DMS53 treated with DMSO at 0.1 percent for 48 hours (cell line): ENCODE measurements around the gene DESI1.
"Not testable (repeated sequence)": the region's sequence is repeated elsewhere in the genome, so short reads cannot be mapped to it uniquely, and the experiment has no call there.

Source experiments
- DNase-seq: peaks from one replicate; lab custom pipeline; 2025; ENCODE audit not compliant: unreplicated experiment; lab: John Stamatoyannopoulos, UW

DESI1 gene

DNA sequence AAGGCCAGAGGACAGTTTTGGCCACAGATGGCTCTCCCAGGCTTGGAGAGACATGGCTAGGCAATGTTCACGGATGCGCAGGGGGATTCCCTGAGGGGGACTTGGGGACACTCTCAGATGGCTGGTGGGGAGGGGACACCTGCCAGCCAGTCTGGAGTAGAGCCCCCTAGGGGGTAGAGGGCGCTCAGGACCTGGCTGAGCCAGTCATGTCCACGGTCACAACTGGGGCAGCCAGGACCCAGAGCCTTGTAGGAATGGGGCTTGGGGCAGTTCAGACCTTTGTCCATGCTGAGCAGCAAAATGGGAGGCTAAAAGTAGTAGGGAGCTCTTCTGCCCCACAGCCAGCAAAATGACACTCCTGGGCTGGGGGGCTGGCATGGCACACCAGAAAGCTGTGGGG, 58.4 kb downstream of the DESI1 start:
- DNase-seq: no peak

DNA sequence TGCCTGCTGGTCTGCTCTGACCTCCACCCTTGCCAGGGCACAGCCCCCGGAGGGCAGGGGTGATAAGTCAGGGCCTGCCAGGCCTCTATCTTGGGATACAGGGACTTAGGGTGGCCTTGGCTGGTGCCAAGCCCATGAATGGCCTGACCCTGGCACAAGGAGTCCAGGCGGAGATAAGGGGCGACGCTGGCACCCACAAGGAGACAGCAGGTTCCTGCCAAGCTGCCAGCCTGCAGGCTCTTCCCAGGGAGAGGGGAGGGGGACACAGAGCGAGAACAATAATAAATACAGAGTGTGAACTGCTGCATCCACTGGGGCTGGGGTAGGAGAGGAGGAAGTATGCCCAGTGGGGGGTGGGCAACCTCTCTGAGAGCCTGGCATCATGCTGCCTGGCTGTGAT, 59.1 kb downstream of the DESI1 start:
- DNase-seq: no peak

DNA sequence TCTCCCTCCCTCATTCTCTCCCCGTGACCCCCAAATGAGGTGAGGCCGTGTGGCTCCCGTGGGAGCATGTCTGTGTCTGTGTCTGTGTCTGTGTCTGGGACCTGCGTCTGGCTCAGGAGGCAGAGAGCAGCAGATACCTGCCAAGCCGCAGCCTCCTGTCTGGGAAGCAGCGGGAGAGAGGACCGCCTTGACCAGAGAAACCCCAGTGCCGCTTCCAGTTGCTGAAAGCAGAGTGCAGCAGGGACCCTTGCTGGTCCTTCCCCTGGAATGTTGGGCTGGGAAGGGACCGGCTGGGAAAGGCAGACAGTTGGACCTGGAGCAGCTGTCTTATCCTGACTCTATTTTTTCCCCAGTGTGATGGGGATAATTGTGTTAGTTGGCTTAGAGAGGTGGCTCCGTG, 59.5 kb downstream of the DESI1 start:
- DNase-seq: no peak

DNA sequence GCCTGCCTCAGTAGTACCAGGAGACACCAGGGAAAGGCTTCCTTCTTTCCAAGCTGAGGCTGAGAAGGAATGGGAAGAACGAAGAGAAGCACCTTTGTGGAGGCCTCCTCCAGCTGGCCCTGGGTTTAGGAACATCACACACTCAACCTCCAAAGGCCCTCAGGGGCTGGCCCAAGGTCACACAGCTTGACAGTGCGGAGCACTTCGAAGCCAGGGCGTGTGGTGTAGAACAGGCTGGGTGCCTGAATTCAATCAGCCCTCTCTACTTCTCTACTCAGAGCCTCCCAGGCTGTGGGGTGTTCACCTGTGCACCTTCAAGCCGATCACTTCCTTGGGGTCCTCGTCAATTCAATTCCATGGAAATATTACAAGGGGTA, 60.8 kb downstream of the DESI1 start:
- no peak for DNase-seq

DNA sequence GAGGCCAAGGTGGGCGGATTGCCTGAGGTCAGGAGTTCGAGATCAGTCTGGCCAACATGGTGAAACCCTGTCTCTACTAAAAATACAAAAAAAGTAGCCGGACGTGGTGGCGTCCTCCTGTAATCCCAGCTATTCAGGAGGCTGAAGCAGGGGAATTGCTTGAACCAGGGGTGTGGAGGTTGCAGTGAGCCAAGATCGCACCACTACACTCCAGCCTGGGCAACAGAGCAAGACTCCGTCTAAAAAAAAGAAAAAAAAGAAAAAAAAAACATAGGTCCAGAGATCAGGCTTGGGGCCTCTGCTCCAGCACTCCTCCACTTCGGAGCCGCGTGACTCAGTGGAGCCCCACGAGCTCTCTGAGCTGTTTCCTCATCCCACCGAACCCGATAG, 62.6 kb downstream of the DESI1 start:
- not testable (repeated sequence) for DNase-seq

DNA sequence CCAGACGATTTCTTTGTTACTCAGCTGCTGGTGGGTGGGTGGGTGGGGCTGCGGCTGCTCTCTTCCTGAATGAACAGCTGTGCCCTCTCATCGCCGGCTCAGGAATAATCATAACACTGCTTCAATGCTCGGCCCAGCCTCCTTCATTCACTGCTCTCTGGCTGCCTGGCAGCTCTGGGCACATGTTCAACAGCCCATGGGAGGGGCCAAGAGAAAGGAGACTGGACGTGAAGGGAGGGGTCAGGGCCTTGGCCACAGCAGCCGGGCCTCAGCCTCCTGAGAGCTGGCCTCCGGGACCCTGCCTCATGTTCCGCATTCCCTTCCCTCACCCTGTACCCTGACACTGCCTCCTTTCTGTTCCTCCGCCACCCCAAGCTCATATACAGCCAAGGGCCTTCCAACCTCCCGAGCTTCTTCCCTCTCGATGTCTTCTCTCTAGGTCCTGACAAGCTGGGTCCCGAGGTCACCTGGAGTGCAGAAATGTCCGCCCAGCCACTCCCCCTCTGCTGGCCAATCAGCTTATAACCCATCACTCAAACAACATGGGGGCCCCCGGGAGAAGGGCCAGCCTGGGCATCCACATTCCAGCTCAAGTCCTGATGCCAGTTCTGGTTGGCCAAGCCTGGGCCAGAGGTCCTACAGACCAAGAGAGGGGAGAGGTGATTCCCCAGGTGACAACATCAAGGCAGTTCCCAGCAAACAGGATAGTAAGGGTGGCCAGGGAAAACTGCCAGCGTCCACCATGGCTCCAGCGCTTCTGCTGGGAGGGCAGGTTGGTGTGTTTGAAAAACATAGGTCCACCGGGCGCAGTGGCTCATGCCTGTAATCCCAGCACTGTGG, 63.2 kb downstream of the DESI1 start:
- no peak for DNase-seq

DNA sequence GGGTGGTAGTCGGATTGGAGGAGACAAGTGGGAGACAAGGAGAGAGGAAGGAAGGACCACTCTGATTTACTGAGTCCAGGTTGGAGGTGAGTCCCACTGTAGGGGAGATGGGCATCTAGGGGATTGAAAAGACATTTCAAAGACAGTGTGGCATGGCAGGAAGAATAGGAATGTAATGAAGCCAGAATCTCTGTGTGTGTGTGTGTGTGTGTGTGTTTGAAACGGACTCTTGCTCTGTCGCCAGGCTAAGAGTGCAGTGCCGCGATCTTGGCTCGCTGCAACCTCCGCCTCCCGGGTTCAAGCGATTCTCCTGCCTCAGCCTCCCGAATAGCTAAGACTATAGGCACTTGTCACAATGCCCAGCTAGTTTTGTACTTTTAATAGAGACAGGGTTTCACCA, 64.3 kb downstream of the DESI1 start:
- DNase-seq: no peak

DNA sequence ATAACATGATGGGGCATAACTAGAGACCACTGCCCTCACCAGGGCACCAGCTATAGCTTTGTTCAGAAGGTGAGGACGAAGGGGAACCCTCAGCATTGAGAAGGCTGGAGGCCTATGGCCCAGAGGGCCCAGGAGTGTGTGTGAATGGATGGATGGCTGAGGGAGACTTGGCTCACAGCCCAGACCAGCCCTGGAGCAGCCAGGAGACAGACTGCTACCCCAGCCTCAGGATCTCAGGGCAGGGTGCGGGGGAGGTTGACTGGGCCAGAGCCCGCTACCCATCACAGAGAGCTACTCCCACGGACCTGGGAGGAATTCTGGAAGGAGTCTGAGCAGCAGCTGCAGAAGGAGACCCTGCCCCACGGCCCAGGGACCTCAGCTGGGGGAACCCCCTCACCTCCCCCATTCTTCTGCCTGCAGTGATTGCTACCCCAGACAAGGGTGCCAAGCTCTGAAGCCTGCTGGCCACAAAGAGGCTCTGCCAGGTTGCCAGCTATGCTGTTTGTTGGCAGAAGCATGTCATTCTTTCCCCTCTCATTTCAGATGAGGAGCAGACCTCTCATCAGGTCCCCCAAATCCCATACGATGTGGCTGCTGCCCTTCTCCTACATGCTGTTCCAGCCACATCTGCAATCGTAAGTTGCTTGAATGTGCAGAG, 65.4 kb downstream of the DESI1 start:
- DNase-seq: no peak

DNA sequence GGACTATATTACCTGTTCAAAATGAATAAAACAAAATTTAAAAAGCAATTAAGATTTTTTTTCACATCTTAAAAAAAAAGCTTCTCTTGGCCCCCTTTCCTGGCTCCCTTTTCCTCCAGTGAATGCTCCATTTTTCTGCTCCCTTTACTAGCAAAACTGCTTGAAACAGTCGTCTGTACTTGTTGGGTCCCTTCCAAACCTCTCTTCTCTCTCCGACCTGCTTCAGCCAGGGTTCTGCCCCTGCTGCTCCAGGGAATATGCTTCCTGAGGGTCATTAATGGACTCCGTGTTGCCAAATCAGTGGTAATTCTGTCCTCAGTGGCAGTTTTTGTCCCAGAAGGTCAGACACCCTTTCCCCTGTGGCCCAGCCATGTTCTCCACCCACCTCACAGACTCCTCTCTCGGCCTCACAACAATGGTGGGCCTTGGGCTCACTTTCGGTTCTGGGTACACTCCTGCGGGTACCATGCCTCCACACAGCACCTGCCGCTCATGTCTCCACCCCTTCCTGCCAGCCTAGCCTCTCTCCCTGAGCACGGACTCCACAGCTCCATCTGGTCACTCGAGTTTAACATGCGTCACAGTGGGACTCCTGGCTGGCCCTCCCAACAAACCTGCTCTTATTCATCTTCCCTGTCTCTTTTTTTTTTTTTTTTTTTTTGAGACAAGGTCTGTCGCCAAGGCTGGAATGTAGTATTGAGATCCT, 68.8 kb downstream of the DESI1 start:
- DNase-seq: no peak

DNA sequence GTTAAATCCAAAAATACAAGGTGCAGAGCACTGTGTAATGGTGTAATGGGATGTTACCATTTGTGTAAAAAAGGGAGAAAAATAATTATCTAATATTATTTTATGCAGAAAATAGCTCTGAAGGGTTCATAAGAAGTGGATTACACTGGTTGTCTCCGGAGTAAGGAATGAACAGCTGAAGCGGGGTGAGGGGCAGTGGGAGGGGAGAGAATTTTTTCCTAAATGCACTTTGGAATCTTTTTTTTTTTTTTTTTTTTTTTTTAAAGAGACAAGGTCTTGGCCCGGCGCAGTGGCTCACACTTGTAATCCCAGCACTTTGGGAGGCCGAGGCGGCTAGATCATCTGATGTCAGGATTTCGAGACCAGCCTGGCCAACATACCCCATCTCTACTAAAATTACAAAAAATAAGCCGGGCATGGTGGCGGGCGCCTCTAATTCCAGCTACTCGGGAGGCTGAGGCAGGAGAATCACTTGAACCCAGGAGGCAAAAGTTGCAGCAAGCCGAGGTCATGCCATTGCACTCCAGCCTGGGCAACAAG, 69.8 kb downstream of the DESI1 start:
- DNase-seq: no peak

DNA sequence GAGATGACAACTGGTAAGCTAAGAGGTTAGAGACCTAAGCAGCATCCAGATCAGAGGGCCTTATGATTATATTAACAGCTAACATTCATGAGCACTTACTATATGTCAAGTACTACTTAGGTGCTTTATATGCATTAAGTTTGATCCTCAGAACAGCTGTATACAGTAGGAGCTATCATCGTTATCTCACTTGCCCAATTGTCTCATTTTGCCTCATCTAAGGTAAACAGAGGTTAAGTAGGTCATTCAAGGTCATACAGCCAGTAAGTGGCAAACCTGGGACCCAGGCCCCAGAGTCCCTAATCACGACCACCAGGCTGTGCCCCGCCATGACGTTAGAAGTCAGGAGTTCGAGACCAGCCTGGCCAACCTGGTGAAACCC, 72.0 kb downstream of the DESI1 start:
- no peak for DNase-seq
